Retina (tissue), 1 donor: ENCODE results near the gene TMEM11.

Experiments
- DNase-seq: peaks from one replicate; pipeline ENCODE4 v3.0.0-alpha.2; 2016

TMEM11 gene

DNA sequence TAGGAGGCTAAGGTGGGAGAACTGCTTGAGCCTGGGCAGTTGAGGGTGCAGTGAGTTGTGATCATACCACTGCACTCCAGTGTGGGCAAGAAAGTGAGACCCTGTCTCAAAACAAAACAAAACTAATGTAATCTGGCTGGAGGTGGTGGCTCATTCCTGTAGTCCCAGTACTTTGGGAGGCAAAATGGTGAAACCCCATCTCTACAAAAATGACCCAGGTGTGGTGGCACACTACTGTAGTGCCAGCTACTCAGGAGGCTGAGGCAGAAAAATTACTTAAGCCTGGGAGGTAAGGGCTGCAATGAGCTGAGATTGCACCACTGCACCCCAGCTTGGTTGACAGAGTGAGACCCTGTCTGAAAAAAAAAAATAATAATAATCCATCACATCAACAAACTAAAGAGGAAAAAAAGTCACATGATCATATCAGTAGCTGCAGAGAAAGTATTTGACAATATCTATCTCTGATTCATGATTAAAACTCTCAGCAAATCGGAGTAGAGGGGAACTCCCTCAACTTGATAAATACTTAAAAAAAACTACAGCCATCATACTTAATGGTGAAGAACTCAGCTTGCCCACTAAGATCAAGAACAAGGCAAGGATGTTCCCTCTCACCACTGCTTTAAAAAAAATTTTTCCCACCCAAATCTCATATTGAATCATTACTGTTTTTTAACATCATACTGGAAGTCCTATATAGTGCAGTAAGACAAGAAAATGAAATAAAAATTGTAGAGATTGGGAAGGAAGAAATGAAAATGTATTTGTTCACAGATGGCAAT lies 56.2 kb downstream of the TMEM11 start:
- DNase-seq, result no peak

DNA sequence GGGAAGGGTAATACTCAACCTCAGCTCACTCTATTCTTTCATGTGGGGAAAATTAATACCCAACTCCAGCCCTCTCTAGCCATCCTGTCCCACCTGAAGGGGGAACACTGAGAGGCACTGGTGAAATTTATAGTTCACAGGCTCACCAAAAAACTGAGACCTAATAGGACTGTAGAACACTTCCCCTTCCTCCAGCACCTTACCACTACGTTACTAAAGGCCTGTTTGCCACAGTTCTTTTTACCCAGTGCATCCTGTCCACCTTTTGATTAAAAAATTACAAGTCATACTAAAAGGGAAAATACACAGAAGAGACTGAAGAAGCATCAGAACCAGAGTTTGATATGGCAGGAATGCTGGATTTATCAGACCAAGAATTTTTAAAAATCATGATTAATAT lies 61.2 kb downstream of the TMEM11 start:
- no peak for DNase-seq

DNA sequence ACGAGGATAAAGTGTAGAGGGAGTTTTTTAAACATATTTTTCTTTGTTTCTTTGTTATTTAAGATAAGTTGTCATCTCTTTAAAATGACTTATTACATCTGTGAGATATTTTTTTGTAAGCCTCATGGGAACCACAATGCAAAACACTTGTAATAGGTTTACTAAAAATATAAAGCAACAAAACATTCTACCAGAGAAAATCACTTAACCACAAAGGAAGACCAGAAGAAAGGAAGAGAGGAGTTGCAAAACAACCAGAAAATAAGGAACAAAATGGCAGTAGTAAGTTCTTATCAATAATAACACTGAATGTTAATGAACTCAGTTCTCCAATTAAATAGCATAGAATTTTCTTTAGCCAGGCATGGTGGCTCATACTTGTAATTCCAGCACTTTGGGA lies 64.3 kb downstream of the TMEM11 start:
- no peak for DNase-seq
